CD4-positive, alpha-beta T cell treated with Interleukin-6 for 4 hours (primary cell): ENCODE data around the gene FKBP8.
A peak's percentile ranks its signal among the peaks of the same experiment; 100 is the strongest.

Source experiments
- DNase-seq: peaks from one replicate; pipeline ENCODE4 v3.0.0-alpha.2; 2020; ENCODE audit warnings: mixed read lengths

Gene FKBP8

DNA sequence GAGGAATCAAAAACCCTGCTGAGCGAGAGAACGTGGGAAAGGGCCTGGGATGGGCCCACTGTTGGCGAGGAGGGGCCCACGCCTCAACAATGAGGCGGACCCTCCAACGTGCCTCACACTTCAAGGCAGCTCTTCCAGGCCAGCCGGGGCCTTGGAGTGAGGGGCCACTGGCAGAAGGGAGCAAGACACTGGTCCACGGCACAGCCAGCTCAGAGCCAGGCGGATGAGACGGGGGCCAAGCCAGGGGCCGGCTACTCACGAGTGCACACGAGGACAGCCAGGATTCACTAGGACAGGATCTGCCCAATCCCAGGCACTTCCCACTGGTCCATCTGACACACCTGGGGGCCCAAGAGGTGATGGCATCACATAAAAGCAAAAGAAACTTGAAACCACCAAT lies 42.0 kb downstream of the FKBP8 start:
- no peak for DNase-seq

DNA sequence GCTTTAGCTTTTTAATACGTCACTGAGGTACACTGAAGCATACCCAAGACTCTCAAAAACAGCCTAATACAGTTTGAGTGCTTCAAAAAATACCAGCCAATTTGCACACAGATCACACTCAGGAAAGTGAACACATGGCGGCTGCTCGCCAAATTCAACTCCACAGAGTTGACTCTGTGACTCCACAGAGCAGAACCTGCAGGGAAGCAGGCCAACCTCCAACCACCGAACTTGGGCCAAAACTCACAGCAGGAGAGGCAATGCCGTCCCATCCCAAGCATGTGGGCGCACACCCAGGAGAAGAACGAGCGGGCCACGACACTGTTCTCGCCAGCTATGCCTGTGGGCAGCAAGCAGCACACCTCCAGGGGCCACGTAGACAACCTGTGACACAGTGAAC lies 42.6 kb downstream of the FKBP8 start:
- no peak for DNase-seq

DNA sequence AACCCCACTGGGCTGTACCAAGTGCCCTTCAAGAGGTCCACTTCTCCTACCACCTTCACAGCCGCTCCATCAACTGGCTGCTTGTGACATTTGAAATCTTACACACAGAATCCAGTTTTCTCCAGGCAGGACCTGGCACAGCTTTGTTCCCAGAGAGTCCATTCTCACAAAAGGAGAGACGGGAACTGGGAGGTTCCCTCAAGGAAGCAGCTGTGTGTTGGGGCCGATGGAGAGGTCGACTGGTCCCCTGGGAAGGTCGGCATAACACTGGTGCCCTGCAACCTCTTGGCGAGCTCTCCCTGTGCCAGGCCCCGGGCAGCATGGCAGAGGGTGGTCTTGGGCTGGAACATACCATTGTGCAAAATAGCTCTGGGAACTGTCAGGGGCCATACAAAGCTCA lies 43.0 kb downstream of the FKBP8 start:
- DNase-seq = no peak

DNA sequence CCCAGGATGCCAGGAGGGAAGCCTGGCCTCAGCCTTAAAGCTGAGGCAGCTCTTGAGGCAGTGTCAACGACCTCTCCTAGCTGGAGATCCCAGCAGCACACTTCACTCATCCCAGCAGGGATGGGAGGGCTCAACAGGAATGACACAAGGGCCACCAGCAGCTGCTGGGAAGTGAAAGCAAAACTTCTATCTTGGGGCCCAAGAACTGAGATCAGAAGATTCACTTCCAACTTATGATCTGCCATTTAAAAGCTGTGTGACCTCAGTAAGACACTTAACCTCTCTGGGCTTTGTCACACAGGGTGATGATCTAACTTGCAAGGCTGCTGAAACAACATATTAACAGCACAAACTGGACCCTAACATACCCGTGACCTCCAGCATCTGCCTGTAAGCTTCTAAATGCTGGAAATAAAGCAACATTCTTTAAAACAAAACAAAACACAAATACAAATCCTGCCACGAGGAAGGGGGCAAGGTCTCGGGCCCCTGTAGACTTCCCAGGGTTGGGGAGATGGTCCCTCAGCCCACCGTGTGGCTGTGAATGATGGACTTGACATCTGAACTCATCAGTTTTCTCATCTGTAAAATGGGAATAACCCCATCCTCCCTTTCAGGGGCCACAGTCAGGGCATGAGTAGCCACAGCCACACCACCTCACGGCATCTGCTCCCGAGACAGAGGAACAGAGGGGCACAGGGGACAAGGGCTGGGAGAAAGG lies 44.2 kb downstream of the FKBP8 start:
- DNase-seq = no peak

DNA sequence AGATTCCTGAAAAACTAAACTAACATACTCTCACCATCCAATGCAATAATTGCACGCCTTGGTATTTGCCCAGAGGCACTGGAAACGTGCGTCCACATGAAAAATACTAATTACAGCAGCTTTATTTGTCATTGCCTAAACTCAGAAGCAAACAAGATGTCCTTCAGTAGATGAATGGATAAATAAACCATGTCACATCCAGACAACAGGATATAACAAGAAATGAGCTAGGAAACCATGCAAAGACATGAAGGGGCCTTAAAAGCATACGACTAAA lies 46.5 kb downstream of the FKBP8 start:
- DNase-seq = no peak

DNA sequence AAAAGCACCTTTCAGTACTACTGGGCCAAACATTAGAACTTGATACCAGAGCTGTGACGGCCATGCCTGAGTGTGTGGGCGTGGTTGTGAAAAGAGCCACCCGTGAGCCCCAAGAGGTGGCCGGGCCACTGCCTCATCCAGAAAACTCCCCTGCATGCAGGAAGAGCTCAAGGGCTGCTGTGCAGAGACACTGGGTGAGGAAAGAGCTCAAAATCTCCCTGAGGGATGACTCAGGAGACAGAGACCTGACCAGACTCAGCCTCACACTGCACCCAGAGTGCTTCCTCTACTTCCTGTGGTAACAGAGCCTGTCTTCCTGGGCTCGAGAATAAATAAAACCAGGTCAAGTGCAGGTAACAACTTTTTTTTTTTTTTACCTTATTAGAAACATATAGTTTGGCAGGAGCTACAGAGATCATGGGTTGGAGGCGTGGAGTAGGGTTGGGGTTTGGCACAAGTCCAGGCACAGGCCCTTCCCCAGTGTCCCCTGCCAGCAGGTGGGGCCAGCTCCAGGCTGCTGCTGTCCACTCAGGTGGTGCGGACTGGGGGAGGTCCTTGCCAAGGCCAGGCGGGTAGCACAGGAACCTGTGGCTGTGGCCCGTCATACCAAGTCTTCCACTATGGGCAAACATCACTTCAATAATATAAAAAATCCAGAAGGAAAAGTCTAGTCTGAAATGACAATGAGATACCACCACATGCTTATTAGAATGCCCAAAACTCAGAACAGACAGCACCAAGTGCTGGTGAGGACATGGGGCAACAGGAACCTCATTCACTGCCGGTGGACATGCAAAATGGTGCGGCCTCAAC lies 47.0 kb downstream of the FKBP8 start:
- peak; percentile 77 for DNase-seq

DNA sequence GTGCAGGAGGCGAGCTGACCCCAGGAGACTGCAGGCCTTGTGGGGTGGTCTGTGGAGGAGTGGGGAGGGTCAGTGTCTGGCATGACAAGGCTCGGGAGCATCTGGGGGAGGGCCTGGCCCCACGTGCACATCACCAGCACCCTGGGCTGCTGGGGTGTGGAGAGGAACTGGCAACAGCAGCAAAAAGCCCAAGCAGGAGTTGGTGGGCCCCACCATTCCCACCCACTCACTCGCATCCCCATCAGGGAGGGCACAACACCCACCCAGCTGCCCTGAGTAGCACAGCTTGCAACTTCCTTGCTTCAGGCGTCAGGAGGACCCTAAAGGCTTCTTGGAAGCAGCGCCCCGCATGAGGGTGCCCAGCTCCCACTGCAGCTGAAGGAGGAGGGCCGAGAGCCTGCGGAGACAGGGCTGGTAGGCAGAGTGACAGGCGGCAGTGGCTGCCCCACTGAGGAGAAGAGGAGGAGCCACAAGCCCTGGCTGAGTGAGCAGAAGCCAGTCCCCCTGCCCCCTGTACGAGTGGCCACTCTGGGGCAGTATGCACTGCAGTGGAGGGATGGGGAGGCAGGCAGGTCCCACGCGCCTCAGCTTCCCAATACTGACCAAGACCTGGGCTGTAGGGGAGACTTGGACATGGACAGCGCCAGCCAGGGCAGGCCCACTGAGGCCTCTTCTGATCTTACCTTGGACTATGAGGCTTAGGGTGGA lies 48.0 kb downstream of the FKBP8 start:
- no peak for DNase-seq

DNA sequence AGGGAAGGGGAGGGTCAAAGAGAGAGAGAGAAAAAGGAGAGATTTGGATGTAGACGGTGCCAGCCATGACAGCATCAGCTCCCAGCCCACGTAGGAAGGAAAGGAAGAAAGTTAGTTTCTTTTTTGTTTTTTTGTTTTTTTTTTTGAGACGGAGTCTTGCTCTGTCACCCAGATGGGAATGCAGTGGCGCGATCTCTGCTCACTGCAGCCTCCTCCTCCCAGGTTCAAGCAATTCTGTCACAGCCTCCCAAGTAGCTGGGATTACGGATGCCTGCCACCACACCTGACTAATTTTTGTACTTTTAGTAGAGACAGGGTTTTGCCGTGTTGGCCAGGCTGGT lies 49.1 kb downstream of the FKBP8 start:
- no peak for DNase-seq

DNA sequence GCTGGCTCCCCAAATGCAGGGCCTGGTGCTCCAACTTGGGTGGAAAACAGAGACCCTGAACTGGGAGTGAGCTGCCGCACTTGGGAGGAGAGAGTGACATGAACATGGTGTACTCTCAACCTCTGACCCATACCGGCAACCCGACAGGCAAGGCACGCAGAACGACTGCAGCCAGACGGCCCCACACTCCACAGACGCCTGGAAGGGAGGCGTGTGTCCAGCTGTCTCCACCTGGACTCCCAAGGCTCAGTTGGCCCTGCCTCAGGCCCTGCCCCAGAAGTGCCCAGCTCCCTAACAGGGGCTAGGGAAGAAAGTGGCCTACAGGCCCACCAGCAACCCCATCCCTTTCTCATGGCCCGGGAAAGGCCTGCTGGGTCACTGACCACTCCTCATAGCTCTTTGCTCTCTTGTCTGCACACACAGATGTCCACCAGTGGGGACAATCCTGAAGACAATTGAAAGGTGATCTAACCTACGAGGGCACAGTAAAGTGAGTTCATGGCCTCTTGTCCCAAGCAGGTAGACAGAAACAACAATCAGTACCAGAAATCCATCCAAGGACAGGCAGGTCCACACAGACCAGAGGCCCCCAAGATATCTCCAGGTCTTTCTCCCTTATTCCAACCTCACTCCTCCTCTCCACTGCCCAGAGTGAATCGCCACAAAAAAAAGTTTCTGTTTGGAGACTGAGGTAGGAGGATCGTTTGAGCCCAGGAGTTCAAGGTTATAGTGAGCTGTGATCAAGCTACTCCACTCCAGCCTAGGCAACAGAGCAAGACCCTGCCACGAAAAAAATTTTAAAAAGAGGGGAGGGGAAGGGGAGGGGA lies 49.7 kb downstream of the FKBP8 start:
- DNase-seq = no peak

DNA sequence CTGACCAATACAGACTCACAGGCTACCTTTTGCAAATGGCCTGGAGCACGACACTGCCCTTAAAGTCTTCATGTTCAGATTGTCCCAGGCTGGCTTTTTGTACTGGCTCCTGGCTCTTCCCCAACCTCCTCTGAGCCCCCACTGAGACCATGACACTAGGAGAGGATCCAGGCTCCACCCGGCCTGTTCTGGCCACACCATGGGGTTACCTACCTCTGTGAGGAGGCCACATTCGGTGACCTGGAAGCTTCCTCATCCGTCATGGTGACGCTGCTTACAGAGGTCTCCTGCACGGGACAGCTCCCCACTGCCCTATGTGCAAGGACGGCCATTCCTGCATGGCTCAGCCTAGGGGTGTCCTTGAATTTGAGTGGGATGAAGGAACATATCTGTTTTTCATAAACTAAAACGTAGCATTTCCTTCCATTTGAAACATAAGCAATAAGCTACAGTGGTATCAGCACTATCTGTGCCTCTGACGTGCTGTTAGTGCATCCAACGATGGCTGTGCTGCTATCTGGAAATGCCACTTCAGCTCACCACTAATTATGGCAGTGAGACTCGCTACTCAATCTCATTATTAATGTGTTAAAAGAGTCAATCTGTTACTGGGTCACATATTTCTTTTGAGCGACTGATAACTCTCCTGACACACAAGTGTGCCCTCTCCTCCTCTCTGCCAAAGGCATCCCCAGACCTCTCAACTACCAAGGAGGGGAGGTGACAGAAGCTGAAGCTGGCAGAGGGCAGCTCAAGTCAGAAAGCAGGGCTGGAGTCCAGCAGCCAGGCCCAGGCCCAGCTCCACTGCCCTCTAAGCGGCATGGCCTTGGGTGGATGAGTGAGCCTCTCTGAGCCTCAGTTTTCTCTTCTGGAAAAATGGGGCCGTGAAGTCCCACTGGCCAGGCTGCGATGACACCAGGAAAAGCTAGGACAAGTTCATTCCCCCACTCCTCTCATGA lies 51.1 kb downstream of the FKBP8 start:
- no peak for DNase-seq

DNA sequence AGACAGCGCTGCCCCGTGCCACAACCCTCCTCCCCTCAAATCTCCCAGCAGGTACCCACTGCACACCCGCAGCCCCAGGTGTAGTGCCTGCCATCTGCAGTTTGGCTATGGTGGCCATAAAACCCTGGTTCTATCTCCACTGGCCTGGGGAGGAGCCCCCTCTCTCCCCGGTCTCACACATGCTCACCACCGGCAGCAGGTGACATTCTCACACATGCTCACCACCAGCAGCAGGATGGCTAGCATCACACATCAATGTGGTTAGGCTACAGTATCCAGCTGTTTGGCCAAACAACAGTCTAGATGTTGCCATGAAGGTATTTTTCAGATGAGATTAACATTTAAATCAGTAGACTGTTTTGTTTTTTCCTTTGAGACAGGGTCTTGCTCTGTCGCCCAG lies 52.6 kb downstream of the FKBP8 start:
- no peak for DNase-seq

DNA sequence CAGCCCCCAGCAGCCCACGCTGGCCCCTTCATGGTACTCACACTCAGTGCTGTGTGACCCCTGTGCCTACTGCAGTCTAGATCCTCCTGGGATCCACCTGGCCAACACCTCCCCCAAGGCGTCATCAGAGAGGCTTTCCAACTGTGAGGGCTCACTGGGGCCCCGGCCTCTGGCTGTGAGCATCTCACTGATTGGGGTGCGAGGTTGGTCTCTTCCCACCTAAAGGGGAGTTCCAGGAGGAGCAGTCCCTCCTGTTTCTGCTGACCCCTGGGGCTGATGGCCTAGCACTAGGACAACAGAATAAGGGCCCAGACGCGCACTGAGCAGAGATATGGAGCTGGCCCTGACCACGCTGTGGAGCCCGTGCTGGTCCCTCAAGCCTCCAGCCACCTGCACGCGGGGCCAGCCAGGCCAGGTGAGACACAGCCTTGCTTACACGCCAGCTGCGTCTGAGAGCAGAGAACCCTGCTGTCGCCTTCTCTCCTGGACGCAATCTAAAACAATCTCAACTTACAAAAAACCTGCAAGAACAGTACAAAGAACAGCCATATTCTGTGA lies 53.7 kb downstream of the FKBP8 start:
- DNase-seq = no peak

DNA sequence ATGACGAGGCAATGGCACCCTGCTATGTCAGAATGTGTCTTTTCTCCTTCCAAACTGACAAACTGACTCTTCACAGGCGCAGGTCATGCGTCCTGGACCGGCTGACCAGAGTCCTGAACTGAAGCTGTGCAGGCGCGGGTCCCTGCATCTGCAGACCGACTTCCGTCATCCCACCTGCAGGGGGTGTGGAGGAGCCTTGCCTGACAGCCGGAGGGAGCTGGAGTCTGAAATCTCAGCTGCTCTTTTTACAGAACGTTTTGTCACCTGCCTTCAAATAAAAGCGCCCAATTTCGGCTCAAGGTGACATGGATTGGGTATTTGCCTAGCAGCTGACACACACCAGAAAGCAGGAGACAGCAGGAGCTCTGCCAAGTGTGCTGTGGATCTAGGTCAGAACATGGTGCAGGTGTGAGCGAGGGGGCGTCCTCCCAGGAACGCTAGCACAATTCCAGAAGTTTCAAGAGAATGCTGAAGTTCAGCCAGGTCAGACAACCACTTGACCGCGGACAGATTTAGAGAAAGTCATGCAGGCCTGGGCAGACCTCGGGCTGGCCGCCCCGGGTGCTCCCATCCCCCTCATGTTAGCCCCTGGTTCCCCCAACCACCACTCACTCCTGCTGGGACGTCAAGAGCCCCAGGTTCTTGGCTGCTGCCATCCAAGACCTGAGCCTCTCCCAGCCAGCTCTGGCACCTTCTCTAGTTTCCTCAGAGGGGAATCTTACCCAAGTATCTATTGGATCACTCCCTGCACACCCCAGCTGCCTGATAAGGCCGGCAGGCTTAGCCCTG lies 54.3 kb downstream of the FKBP8 start:
- peak; percentile 34 for DNase-seq

DNA sequence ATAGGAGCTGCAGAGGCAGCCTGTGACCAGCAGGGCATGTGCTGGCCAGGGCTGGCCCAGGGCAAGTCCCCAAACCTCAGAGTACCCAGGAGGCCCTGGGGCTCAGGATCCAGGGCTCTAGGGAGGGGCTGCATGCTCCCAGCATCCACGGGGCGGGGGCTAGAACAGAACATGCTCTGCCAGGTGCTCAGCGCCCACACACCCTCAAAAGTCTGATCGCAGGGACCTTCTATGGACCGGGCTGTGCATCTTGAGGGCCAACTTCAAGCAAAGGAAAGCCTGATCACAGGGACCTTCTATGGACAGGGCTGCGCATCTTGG lies 55.0 kb downstream of the FKBP8 start:
- DNase-seq = no peak

DNA sequence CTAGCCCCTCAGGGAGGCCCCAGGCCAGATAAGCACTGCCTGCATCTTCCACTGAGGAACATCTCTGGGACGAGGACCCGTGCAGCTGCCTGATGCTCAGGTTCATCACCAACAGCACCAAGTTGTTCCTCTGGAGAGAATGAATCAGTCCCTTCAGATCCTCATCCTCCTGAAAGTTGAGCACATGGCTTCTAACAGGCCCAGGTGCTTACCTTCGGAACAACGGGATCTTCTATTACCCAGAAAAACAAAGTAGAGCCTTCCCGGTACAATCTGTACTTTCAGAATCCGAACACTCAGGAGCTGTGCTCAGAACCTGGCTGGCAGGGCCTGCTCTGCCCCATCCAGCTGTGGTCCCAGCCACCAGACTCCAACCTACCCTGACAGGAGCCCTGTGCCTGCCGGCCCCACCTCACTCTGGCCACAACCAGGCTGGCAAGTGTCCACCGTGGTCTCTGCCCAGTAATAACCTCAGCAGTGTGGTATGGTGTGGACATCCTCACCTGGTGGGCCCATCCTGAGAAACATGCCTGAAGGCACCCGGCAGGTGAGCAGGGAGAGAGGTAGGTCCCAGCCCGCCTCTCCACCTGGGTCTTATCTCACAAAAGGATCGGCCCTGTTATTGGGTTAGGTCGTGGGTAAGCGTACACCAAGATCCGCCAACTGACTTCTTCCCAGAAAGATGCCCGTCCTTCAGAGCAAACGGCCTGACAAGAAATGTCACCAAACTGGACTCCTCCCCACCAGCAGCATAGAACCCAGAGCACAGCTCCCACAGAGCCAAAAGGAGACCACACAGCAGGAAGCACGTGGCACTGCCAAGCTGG lies 55.6 kb downstream of the FKBP8 start:
- DNase-seq = no peak

DNA sequence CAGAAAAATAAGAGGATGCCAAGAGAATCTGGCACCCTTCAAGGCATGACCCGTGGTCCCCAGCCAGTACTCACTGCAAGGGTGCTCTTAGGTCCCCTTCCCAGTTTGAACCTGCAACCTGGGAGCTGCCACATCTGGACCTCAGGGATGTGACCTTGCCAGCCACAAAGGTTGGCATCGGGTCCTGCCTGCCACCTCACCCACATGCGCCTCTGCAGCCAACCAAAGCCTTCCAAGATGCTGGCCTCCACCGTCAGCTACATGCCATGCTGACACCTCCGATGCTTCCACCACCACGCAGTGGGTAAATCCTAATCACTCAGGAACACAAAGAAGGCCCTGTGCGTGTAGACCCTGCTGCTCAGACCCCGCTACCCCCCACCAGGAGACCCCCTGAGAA lies 56.6 kb downstream of the FKBP8 start:
- no peak for DNase-seq

DNA sequence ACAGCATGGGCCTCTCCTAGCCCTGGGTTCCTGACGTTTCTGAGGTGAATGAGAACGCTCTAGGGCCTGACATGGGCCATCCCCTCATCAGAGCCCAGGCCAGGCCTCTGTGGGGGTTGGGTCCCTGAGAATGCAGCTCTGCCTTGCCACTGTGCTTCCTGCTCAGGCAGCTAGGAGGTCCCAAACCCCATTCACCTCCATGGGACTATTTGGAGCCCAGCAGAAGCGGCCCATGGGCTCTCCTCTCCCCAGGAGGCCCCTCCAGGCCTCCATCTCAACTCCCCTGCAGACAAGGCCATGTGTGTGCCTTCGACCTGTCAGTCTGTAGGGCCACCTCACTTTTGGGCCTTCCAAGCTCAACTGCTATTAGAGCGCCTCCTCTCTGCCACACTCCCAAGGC lies 58.4 kb downstream of the FKBP8 start:
- DNase-seq = no peak

DNA sequence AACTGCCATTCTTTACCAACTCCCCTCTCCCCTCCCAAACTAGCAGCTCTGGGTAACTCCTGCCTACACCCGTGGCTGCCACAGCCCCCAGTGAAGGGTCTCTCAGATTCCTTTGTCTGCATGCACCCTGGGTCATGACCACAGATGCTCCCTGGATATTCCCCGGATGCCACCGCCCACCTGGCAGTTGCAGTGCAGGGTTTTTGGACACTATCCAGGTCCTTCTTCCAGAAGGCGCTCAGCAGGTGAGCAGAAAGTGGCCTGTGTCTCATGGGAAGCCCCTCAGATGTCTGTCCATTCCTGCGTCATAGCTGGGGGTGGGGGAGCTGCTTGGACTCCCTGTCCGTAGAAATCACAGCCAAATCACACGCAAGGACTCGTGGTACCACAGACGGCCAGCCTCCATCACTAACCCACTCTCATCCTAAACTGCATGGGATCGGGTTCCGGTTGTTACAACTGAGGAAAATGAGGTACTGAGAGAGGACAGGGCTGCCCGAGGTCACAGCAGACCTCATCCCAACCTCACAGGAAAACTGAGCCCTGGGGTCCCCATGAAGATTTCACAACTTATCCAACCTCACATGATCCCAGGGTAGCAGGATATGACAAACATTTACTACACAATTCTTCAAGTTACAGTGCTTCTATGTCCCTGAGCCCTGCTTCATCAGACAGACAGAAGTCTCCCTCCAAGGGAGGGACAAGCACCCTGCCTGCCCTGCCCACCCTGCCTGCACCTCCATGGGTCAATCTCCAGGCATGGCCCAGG lies 60.1 kb downstream of the FKBP8 start:
- no peak for DNase-seq
